DOHH2 (cell line): ENCODE data around the gene ZNF552.
"Not testable (repeated sequence)": the region's sequence is repeated elsewhere in the genome, so short reads cannot be mapped to it uniquely, and the experiment has no call there.

Experiments used
- H3F3A ChIP-seq: fragments of 200-600 bp; sonication (generic), shearing (Covaris generic); 2 replicates; pipeline ENCODE4 v1.6.0; 2016; ENCODE audit warnings: antibody characterized with exemption, mild to moderate bottlenecking; ENCODE audit not compliant: control insufficient read depth, insufficient read depth
- H3K27ac ChIP-seq: fragments of 200-600 bp; sonication (generic); 2 replicates; pipeline ENCODE4 v1.5.1; 2014; ENCODE audit warnings: low read depth, mild to moderate bottlenecking, low read length, moderate library complexity
- H3K27me3 ChIP-seq: fragments of 200-600 bp; sonication (generic); 2 replicates; pipeline ENCODE4 v1.6.1; 2014; ENCODE audit warnings: mild to moderate bottlenecking, low read length, mixed read lengths; ENCODE audit not compliant: control insufficient read depth
- H3K36me3 ChIP-seq: fragments of 200-600 bp; sonication (generic); 2 replicates; pipeline ENCODE4 v1.6.1; 2014; ENCODE audit warnings: mild to moderate bottlenecking, low read length, moderate library complexity, mixed read lengths; ENCODE audit not compliant: control insufficient read depth
- H3K4me1 ChIP-seq: fragments of 200-600 bp; sonication (generic); 2 replicates; pipeline ENCODE4 v1.6.1; 2014; ENCODE audit warnings: mild to moderate bottlenecking, low read length, mixed read lengths; ENCODE audit not compliant: control insufficient read depth
- H3K4me2 ChIP-seq: fragments of 200-600 bp; sonication (generic); 2 replicates; pipeline ENCODE4 v1.6.0; 2014; ENCODE audit warnings: mild to moderate bottlenecking, low read length, moderate library complexity
- H3K4me3 ChIP-seq: fragments of 200-600 bp; sonication (generic); 2 replicates; pipeline ENCODE4 v1.5.1; 2014; ENCODE audit warnings: mild to moderate bottlenecking, low read length, mixed read lengths
- H3K79me2 ChIP-seq: fragments of 200-600 bp; sonication (generic); 2 replicates; pipeline ENCODE4 v1.6.1; 2014; ENCODE audit warnings: mild to moderate bottlenecking, low read length, mixed read lengths; ENCODE audit not compliant: control insufficient read depth
- H3K9me2 ChIP-seq: fragments of 200-600 bp; sonication (generic); replicated peaks from 2 replicates; pipeline ENCODE4 v1.6.1; 2014; ENCODE audit warnings: mild to moderate bottlenecking, low read length, mixed read lengths; ENCODE audit not compliant: control insufficient read depth
- H3K9me3 ChIP-seq: fragments of 200-600 bp; sonication (generic); 2 replicates; pipeline ENCODE4 v1.6.1; 2014; ENCODE audit warnings: antibody characterized with exemption, low read length, mixed read lengths; ENCODE audit not compliant: control insufficient read depth, insufficient read depth
- H4K20me1 ChIP-seq: fragments of 200-600 bp; sonication (generic); 2 replicates; pipeline ENCODE4 v1.6.0; 2014; ENCODE audit warnings: low read depth, mild to moderate bottlenecking, antibody characterized with exemption, low read length, moderate library complexity; ENCODE audit not compliant: control insufficient read depth, insufficient read depth
- CTCF ChIP-seq: fragments of 200-600 bp; sonication (generic); IDR thresholded peaks from one replicate; pipeline ENCODE4 v1.5.1; 2014; ENCODE audit warnings: antibody characterized with exemption, mild to moderate bottlenecking, low read depth, low read length; ENCODE audit not compliant: poor library complexity, severe bottlenecking
- EZH2phosphoT487 ChIP-seq: fragments of 200-600 bp; sonication (generic); IDR thresholded peaks from 2 replicates; pipeline ENCODE4 v1.6.1; 2017; ENCODE audit warnings: borderline replicate concordance, mild to moderate bottlenecking, antibody characterized with exemption, low read length, moderate library complexity, mixed read lengths

ZNF552 gene

GRCh38 chr19:57813919-57814504, 701 bp downstream of the ZNF552 start:
- Histone ChIP-seq H3K9me2 (no peaks in the 10 kb centered on the region), H3K4me3 (peak overlapping the region; percentile 78), H3K36me3 (peaks cover 26% of the 10 kb centered on the region), H3K27ac (0 out of 2 replicates have a peak overlapping the region, but pooled peaks have one; percentile 7), H4K20me1 (no peaks in the 10 kb centered on the region), H3K9me3 (no peaks in the 10 kb centered on the region), H3K4me2 (peak overlapping the region; percentile 72), H3F3A (no peaks in the 10 kb centered on the region), H3K79me2 (peaks cover 18% of the 10 kb centered on the region), H3K4me1 (peaks cover 30% of the 10 kb centered on the region), H3K27me3 (no peaks in the 10 kb centered on the region)
- no peak for TF ChIP-seq CTCF
- no peak for TF ChIP-seq EZH2phosphoT487

DNA sequence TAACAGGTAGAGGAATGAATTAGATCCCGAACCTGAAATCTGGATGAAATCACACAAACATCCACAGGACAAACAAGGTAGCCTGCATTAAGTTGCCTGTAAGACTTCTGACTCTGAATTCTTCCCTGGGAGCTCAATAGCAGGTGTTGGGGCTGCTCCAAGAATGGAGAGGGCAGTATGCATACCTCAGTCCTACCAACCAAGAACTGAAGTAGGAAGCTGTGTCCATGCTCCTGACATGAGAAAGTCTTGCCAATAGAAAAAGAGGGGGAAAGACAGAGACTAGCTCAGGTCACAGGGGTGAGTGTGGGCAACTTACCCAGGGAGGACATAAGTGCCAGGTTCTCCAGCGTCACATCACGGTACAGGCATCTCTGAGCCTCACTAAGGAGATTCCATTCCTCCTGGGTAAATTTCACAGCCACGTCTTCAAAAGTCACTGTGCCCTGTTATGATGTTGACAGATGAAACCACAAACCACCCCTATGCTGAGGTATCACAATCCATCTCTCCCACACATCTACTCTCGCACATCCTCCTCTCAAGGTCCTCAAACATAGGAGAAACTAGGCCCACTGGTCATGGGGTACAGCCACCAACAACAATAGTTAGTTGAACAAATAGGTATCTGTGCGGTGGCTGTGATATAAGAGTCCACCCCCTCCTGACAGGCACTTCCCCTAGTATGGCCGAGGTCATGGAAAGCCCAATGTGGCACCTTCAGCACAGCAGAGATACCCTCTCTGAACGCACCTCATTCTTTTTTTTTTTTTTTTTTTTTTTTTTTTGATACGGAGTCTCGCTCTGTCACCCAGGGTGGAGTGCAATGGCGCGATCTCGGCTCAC, 1.5 kb downstream of the ZNF552 start:
- not testable (repeated sequence) for H3K27ac ChIP-seq

DNA sequence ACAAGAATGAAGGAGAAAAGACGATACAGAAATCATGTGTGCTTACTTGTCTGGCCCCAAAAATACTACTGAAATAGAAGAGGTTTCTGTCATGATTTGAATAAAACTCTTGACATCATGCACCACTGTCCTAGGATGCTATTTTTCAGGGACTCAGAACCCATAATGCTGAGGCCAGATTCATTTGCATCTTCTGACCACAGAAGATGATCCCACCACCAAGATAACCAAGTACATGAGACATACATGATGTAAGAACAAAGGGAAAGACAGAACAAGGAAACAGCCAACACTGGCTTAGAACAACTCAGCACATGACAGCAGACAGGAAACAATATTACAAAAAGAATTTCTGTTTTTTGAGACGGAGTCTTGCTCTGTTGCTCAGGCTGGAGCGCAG, 2.5 kb downstream of the ZNF552 start:
- H3K27me3 ChIP-seq, result no peaks in the 10 kb centered on the region
- H3K4me3 ChIP-seq, result peak overlapping the region; percentile 20
- no peak for TF ChIP-seq CTCF
- no peak for TF ChIP-seq EZH2phosphoT487
- no peaks in the 10 kb centered on the region for H3F3A ChIP-seq
- peaks cover 23% of the 10 kb centered on the region for H3K4me1 ChIP-seq
- peaks cover 16% of the 10 kb centered on the region for H3K79me2 ChIP-seq
- H3K36me3 ChIP-seq, result peaks cover 37% of the 10 kb centered on the region
- H3K9me2 ChIP-seq, result no peaks in the 10 kb centered on the region
- H4K20me1 ChIP-seq, result no peaks in the 10 kb centered on the region
- H3K4me2 ChIP-seq, result peak overlapping the region; percentile 45
- H3K27ac ChIP-seq, result no peak overlapping the region
- H3K9me3 ChIP-seq, result no peaks in the 10 kb centered on the region; the same call in 1 of the 2 replicates

More for the DNA sequence above, 1.5 kb downstream of the ZNF552 start:
- H3K9me2 ChIP-seq, H4K20me1 ChIP-seq, H3K9me3 ChIP-seq, H3K27me3 ChIP-seq, H3F3A ChIP-seq: not testable (repeated sequence)
- Histone ChIP-seq H3K4me3 (peak overlapping the region; percentile 78), H3K79me2 (peaks cover 16% of the 10 kb centered on the region), H3K4me1 (peaks cover 23% of the 10 kb centered on the region), H3K4me2 (peak overlapping the region; percentile 72), H3K36me3 (peaks cover 30% of the 10 kb centered on the region)

- not testable (repeated sequence) for H3K4me3 ChIP-seq, H3K4me2 ChIP-seq, H3K27me3 ChIP-seq, H3K9me2 ChIP-seq, H3K9me3 ChIP-seq, H3K27ac ChIP-seq, H4K20me1 ChIP-seq, H3F3A ChIP-seq
- Histone ChIP-seq H3K36me3 (peaks cover 37% of the 10 kb centered on the region), H3K79me2 (peaks cover 16% of the 10 kb centered on the region), H3K4me1 (peaks cover 23% of the 10 kb centered on the region)
These were observed 4.1 kb downstream of the ZNF552 start for GRCh38 chr19:57810410-57811295.
